Activated T-cell treated with anti-CD3 and anti-CD28 coated beads for 1 hour (primary cell): ENCODE measurements around the gene KIF23.
"Not testable (repeated sequence)": the region's sequence is repeated elsewhere in the genome, so short reads cannot be mapped to it uniquely, and the experiment has no call there.

Source experiments
- DNase-seq: peaks from one replicate; pipeline ENCODE4 v3.0.0-alpha.2; 2020; ENCODE audit warnings: low read depth

KIF23 gene

GRCh38 chr15:69435985-69436384 is 21.8 kb downstream of the KIF23 start:
- DNase-seq = no peak

- no peak for DNase-seq
These were observed 22.8 kb downstream of the KIF23 start for GRCh38 chr15:69436951-69437350.

GRCh38 chr15:69439623-69440022 is 25.5 kb downstream of the KIF23 start:
- DNase-seq = no peak

GRCh38 chr15:69443032-69443611 is 29.0 kb downstream of the KIF23 start:
- no peak for DNase-seq

GRCh38 chr15:69444686-69445085 is 30.5 kb downstream of the KIF23 start:
- DNase-seq = no peak

GRCh38 chr15:69446953-69447352 is 32.8 kb downstream of the KIF23 start:
- DNase-seq = no peak

- DNase-seq = not testable (repeated sequence)
These were observed 36.1 kb downstream of the KIF23 start for GRCh38 chr15:69450221-69450620.

GRCh38 chr15:69450968-69451695 is 37.0 kb downstream of the KIF23 start:
- DNase-seq = no peak

GRCh38 chr15:69451951-69452691 is 38.0 kb downstream of the KIF23 start:
- DNase-seq = no peak

GRCh38 chr15:69452692-69453521 is 38.8 kb downstream of the KIF23 start, which contains the start of gene RPLP1:
TSS of gene RPLP1 (plus strand) at chr15:69452818. CDS start at chr15:69452949, 131 bp downstream.
- peak; percentile 95 for DNase-seq

GRCh38 chr15:69454953-69455352 is 40.8 kb downstream of the KIF23 start:
- DNase-seq = no peak

GRCh38 chr15:69456208-69457166 is 42.3 kb downstream of the KIF23 start:
- DNase-seq = no peak

GRCh38 chr15:69457304-69458280 is 43.4 kb downstream of the KIF23 start:
- DNase-seq = no peak

GRCh38 chr15:69459066-69459465 is 44.9 kb downstream of the KIF23 start:
- no peak for DNase-seq

- no peak for DNase-seq
These were observed 46.3 kb downstream of the KIF23 start for GRCh38 chr15:69460481-69460880.

- no peak for DNase-seq
These were observed 47.9 kb downstream of the KIF23 start for GRCh38 chr15:69462030-69462492.

- DNase-seq = peak; percentile 90
These were observed 48.5 kb downstream of the KIF23 start for GRCh38 chr15:69462493-69463181.

GRCh38 chr15:69463182-69463756 is 49.1 kb downstream of the KIF23 start:
- DNase-seq = no peak

GRCh38 chr15:69465253-69465652 is 51.1 kb downstream of the KIF23 start:
- no peak for DNase-seq
